A549 (cell line): Measurements from ENCODE around the gene GPRC5A. TPM values are rescaled to one million over a fixed set of nuclear protein-coding genes. Genes with fewer than 3 reads are reported as not detected.

Source experiments
- ATAC-seq, 2 experiments: fragments of 200-7000 bp in 1 of 2; fragments of >200 bp in 1 of 2; cut with Nextera tagmentation in 1 of 2; cut with Tn5 transposase in 1 of 2; 3 replicates each; pipeline versions ENCODE4 v1.8.0 to v1.9.1; 2018 to 2020; ENCODE audit warnings: mild to moderate bottlenecking in 1 of 2, moderate library complexity in 1 of 2
- CTCF ChIA-PET: fragments of 300-600 bp; sonication (Branson Sonifier 250); formaldehyde crosslinking; extraction: SDS; loops from one replicate; lab custom pipeline; 2021; ENCODE audit warnings: antibody characterized with exemption, inconsistent platforms; lab: Yijun Ruan, JAX
- POLR2A ChIA-PET: fragments of 350-600 bp; formaldehyde crosslinking; extraction: SDS; loops from one replicate; lab custom pipeline; 2021; ENCODE audit warnings: antibody characterized with exemption, inconsistent platforms; lab: Yijun Ruan, JAX
- DNase-seq, 2 experiments: peaks; one replicate each; pipeline versions ENCODE4 v3.0.0 to v3.0.0-alpha.2; 2011 to 2016; ENCODE audit warnings: low read depth in 1 of 2, low spot score in 1 of 2
- FAIRE-seq: peaks from 2 replicates; lab custom pipeline; 2011; peaks lifted over from hg19 to GRCh38; lab: Jason Lieb, UNC
- H3K27ac ChIP-seq, 2 experiments: fragments of >200 bp; sonication (Bioruptor Twin); formaldehyde crosslinking; 3 replicates each; pipeline ENCODE4 v1.5.1; 2016 to 2017
- H3K4me1 ChIP-seq: fragments of >200 bp; sonication (Bioruptor Twin); formaldehyde crosslinking; 3 replicates; pipeline ENCODE4 v1.6.1; 2016
- H3K4me2 ChIP-seq: fragments of >200 bp; sonication (Bioruptor Twin); formaldehyde crosslinking; 3 replicates; pipeline ENCODE4 v1.6.1; 2016
- H3K4me3 ChIP-seq: fragments of >200 bp; sonication (Bioruptor Twin); formaldehyde crosslinking; 3 replicates; pipeline ENCODE4 v1.5.1; 2016
- H3K9me3 ChIP-seq: fragments of >200 bp; sonication (Bioruptor Twin); formaldehyde crosslinking; 3 replicates; pipeline ENCODE4 v1.6.1; 2016
- BHLHE40 ChIP-seq: IDR thresholded peaks from 2 replicates; pipeline ENCODE4 v1.6.1; 2012; ENCODE audit warnings: low read depth, low read length, inconsistent platforms
- CEBPB ChIP-seq, 2 experiments: fragments of >200 bp in 1 of 2; sonication (Bioruptor Twin) in 1 of 2; formaldehyde crosslinking in 1 of 2; IDR thresholded peaks; 2 replicates each; pipeline ENCODE4 v1.6.1; 2012 to 2016
- EHF ChIP-seq: fragments of 250-450 bp; sonication (Bioruptor Pico); IDR thresholded peaks from 2 replicates; pipeline ENCODE4 v1.5.0; 2020; ENCODE audit warnings: mild to moderate bottlenecking
- EHMT2 ChIP-seq: fragments of 200-600 bp; sonication (generic); IDR thresholded peaks from 2 replicates; pipeline ENCODE4 v1.6.1; 2016; ENCODE audit warnings: antibody characterized with exemption, low read depth, mild to moderate bottlenecking, moderate library complexity
- FOSB ChIP-seq: fragments of 250-450 bp; sonication (Bioruptor Pico); IDR thresholded peaks from 2 replicates; pipeline ENCODE4 v1.5.0; 2020; ENCODE audit warnings: mild to moderate bottlenecking, moderate library complexity
- FOSL2 ChIP-seq, 2 experiments: fragments of 450-650 bp in 1 of 2; fragments of >200 bp in 1 of 2; sonication (Bioruptor Twin) in 1 of 2; formaldehyde crosslinking; IDR thresholded peaks; 2 replicates each; pipeline versions ENCODE4 v1.5.0 to v1.6.1; 2016 to 2020; ENCODE audit warnings: mild to moderate bottlenecking in 1 of 2, moderate library complexity in 1 of 2
- FOXS1 ChIP-seq: fragments of 250-450 bp; sonication (Bioruptor Pico); IDR thresholded peaks from 2 replicates; pipeline ENCODE4 v1.5.0; 2020; ENCODE audit warnings: mild to moderate bottlenecking, moderate library complexity
- GATA3 ChIP-seq: IDR thresholded peaks from 2 replicates; pipeline ENCODE4 v1.6.1; 2012; ENCODE audit warnings: borderline replicate concordance
- HEYL ChIP-seq: fragments of 250-450 bp; sonication (Bioruptor Pico); IDR thresholded peaks from 2 replicates; pipeline ENCODE4 v1.8.0; 2021; ENCODE audit warnings: mild to moderate bottlenecking, moderate library complexity
- HOXA7 ChIP-seq: fragments of 250-450 bp; sonication (Bioruptor Pico); IDR thresholded peaks from 2 replicates; pipeline ENCODE4 v1.5.0; 2020; ENCODE audit warnings: mild to moderate bottlenecking, moderate library complexity
- JUN ChIP-seq, 2 experiments: fragments of >200 bp; sonication (Bioruptor Twin); formaldehyde crosslinking; IDR thresholded peaks; 2 replicates in 1 of 2; 3 replicates in 1 of 2; pipeline ENCODE4 v1.6.1; 2016 to 2017
- MAFK ChIP-seq: fragments of 450-650 bp; IDR thresholded peaks from 2 replicates; pipeline ENCODE4 v1.6.1; 2014; ENCODE audit not compliant: partially characterized antibody
- NR3C1 ChIP-seq: fragments of >200 bp; sonication (Bioruptor Twin); formaldehyde crosslinking; IDR thresholded peaks from 3 replicates; pipeline ENCODE4 v1.6.1; 2017
- PHF8 ChIP-seq: fragments of 200-600 bp; sonication (generic); IDR thresholded peaks from 2 replicates; pipeline ENCODE4 v1.6.1; 2016; ENCODE audit warnings: low read depth, mild to moderate bottlenecking, antibody characterized with exemption, moderate library complexity, borderline replicate concordance
- POLR2A ChIP-seq: IDR thresholded peaks from 2 replicates; pipeline ENCODE4 v1.6.1; 2012; ENCODE audit warnings: mild to moderate bottlenecking, low read length
- POLR2AphosphoS2 ChIP-seq: conservative IDR thresholded peaks from 2 replicates; pipeline ENCODE4 v1.6.1; 2012; ENCODE audit warnings: low read length, improper control_type of control experiment, inconsistent platforms
- RCOR1 ChIP-seq: fragments of 150-350 bp; IDR thresholded peaks from 2 replicates; pipeline ENCODE4 v1.6.1; 2014; ENCODE audit warnings: antibody characterized with exemption, low read length, low read depth
- SREBF2 ChIP-seq: fragments of 450-650 bp; IDR thresholded peaks from 2 replicates; pipeline ENCODE4 v1.6.1; 2014; ENCODE audit warnings: mild to moderate bottlenecking, moderate library complexity
- TFCP2L1 ChIP-seq: fragments of 250-450 bp; sonication (Bioruptor Pico); IDR thresholded peaks from 2 replicates; pipeline ENCODE4 v1.5.0; 2021; ENCODE audit warnings: mild to moderate bottlenecking
- TP53 ChIP-seq: fragments of 250-450 bp; sonication (Bioruptor Pico); IDR thresholded peaks from 2 replicates; pipeline ENCODE4 v1.5.0; 2021; ENCODE audit warnings: mild to moderate bottlenecking, moderate library complexity
- ZC3H11A ChIP-seq: fragments of 450-650 bp; IDR thresholded peaks from 2 replicates; pipeline ENCODE4 v1.6.1; 2014; ENCODE audit warnings: antibody characterized with exemption, mild to moderate bottlenecking
- ZSCAN20 ChIP-seq: fragments of 250-450 bp; sonication (Bioruptor Pico); IDR thresholded peaks from 2 replicates; pipeline ENCODE4 v1.8.0; 2022; ENCODE audit warnings: mild to moderate bottlenecking, moderate library complexity
- WGBS: methylation state at CpG from one replicate; pipeline ENCODE4 v1.1.6; 2017; ENCODE audit errors: missing lambda C conversion rate; 5-methylcytosine and 5-hydroxymethylcytosine counted together
- polyA plus RNA-seq, 4 experiments: library from polyadenylated mRNA; depleted of rRNA in 3 of 4; stranded (reverse); fragments of >200 nt; fragmentation: RNase III in 1 of 4; extraction: RNeasy Plus Mini Kit Qiagen cat#74134 plus additional on column Dnase treatment in 1 of 4; gene quantifications; 2 replicates in 3 of 4; 3 replicates in 1 of 4; pipeline ENCODE4 v1.2.3, GENCODE V29; 2011 to 2017
- TF ChIP-seq, protein P1 (sequence below): fragments of 450-650 bp; IDR thresholded peaks from 2 replicates; pipeline ENCODE4 v1.6.1; 2014; ENCODE audit warnings: antibody characterized with exemption
- TF ChIP-seq, protein P2 (sequence below): IDR thresholded peaks from 2 replicates; pipeline ENCODE4 v1.6.1; 2012
- TF ChIP-seq, protein P3 (sequence below): fragments of 200-600 bp; sonication (generic); IDR thresholded peaks from 2 replicates; pipeline ENCODE4 v1.6.1; 2016; ENCODE audit warnings: antibody characterized with exemption, mild to moderate bottlenecking, moderate library complexity
- TF ChIP-seq, protein P4 (sequence below): fragments of 150-350 bp; IDR thresholded peaks from 2 replicates; pipeline ENCODE4 v1.6.1; 2014; ENCODE audit warnings: low read depth, mild to moderate bottlenecking, low read length

Gene GPRC5A
- polyA plus RNA-seq, 2 of the 4 experiments (the other 2 are of a cell fraction): 173 to 296 TPM

DNA sequence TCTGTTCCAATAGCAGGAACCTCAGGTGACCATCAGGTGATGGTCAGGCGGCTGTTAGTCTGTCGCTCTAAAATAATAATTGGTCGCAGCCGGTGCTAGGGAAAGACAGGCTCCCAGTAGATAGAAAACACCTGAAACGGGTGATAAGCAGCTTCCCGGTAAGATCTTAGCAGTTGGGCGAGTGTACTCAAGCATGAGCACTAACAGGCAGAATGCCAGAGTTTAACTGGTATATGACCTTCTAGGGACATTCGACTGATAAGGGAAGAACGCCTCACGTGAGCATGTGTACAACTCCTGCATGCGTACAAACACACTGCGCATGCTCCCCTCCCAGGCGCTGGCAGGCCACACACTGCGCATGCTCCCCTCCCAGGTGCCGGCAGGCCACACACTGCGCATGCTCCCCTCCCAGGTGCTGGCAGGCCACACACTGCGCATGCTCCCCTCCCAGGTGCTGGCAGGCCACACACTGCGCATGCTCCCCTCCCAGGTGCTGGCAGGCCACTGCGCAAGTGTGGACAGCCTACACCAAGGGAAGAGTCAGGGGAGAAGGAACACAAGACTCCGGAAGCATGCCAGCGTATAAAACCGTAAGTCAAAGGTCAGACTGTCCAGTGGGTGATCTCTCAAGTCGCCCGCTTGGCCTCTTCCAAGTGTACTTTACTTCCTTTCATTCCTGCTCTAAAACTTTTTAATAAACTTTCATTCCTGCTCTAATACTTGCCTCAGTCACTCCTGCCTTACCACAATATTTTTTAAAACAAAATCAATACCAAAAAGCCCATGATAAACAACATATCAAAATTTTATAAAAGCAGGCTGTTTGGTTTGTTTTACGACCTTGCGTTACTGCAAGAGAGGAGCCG is 36.1 kb downstream of the GPRC5A start:
- CTCF ChIA-PET: interaction anchor here (0.6 to 3.8 kb wide), 8 partner anchors 12 to 139 kb away, joined by 3 to 20 read pairs (median 3); no protein-coding TSS in a partner anchor
- no peak for TF ChIP-seq HEYL (CRISPR knock-in tag)
- TF ChIP-seq TFCP2L1 (CRISPR knock-in tag): 0 out of 2 replicates have a peak, but pooled peaks have one; percentile 42
- TF ChIP-seq POLR2AphosphoS2: peak; percentile 98; the same call in 1 of the 2 replicates
- TF ChIP-seq RCOR1: no peak
- peak; percentile 78; the same call in 1 of the 2 replicates for TF ChIP-seq PHF8
- TF ChIP-seq BHLHE40: peak; percentile 95
- peak; percentile 28 to 59; a peak in 2 of 5 replicates for TF ChIP-seq JUN (IDR thresholded peaks at IDR 0.05)
- TF ChIP-seq, protein P1, sequence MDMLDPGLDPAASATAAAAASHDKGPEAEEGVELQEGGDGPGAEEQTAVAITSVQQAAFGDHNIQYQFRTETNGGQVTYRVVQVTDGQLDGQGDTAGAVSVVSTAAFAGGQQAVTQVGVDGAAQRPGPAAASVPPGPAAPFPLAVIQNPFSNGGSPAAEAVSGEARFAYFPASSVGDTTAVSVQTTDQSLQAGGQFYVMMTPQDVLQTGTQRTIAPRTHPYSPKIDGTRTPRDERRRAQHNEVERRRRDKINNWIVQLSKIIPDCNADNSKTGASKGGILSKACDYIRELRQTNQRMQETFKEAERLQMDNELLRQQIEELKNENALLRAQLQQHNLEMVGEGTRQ: peak; percentile 79
- no peak for TF ChIP-seq EHF (CRISPR knock-in tag)
- TF ChIP-seq, protein P2, sequence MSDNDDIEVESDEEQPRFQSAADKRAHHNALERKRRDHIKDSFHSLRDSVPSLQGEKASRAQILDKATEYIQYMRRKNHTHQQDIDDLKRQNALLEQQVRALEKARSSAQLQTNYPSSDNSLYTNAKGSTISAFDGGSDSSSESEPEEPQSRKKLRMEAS: peak; percentile 82
- TF ChIP-seq FOSB (CRISPR knock-in tag): peak; percentile 56
- peak; percentile 72 for TF ChIP-seq POLR2A
- TF ChIP-seq HOXA7: peak; percentile 72; the same call in 1 of the 2 replicates
- Histone ChIP-seq H3K27ac (peak overlapping the region; percentile 86 to 94), H3K4me3 (peak overlapping the region; percentile 74), H3K4me1 (peaks cover 25% of the 10 kb centered on the region), H3K9me3 (no peaks in the 10 kb centered on the region), H3K4me2 (peak overlapping the region; percentile 98)
- peak; percentile 97 for FAIRE-seq
- peak; percentile 75 to 81 for ATAC-seq
- WGBS: 6% methylated on average over 22 of the region's 27 CpGs
- peak; percentile 93 to 96 for DNase-seq
- POLR2A ChIA-PET: interaction anchor here (0.6 kb wide), 1 partner anchor 66 kb away, joined by 5 read pairs; no protein-coding TSS in a partner anchor

DNA sequence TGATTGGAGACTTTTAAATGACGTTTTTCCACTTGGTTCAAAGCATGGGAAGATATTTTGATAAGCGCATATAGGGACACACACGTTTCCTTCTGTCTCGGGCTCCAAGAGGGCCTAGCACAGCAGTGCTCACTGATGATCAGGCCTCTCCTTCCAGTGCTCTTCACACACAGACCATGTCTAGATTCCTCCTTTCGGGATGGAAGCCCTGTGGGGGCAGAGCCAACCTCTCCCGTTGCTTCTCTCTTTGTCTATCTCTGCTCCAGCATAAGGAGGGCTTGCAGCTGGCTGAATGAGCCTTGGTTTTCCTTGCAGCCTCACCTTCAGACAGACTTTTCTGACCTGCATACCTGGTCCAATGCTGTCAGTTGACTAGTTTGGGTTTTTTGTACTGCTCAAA is 38.3 kb downstream of the GPRC5A start:
- DNase-seq: no peak
- Histone ChIP-seq H3K9me3 (no peaks in the 10 kb centered on the region), H3K4me2 (no peak overlapping the region), H3K4me1 (peaks cover 20% of the 10 kb centered on the region), H3K27ac (no peak overlapping the region), H3K4me3 (no peak overlapping the region)
- ChIA-PET POLR2A (no interaction called here), CTCF (interaction anchor here (1.3 to 1.4 kb wide), 2 partner anchors 14 to 283 kb away, joined by 4 to 6 read pairs; no protein-coding TSS in a partner anchor)
- 89% methylated on average over 6 of the region's 6 CpGs for WGBS
- no peak for ATAC-seq
- TF ChIP-seq GATA3: no peak
- TF ChIP-seq POLR2AphosphoS2: peak; percentile 80; the same call in 1 of the 2 replicates
- TF ChIP-seq NR3C1: no peak
- FAIRE-seq: no peak

DNA sequence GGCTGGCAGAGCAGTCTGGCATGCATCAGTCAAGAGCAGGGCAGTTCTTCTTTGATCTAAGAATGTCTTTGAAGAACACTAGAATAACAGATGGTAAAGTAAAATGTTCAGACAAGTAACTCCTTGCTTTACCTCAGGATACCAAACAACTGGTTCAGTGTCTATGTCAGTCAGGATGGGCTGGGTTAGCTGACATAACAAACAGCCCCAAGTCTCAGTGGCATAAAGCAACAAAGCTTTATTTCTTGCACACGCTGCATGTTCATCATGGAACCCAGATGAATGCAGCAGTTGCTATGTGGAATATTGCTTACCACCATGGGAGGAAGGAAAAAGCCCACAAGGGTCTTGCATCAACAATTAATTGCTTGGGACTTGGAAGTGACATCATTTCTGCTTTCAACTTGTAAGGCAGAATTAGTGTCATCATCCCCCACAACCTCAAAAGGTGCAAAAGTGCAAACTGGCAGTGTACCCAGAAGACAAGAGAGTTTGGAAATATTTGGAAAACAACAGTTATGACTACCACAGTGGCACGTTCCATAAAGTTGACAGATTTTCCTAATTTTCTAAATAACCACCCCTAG is 39.4 kb downstream of the GPRC5A start:
- FAIRE-seq (no peak), ATAC-seq (no peak), DNase-seq (no peak)
- POLR2A ChIA-PET: no interaction called here
- CTCF ChIA-PET: interaction anchor here (1.1 to 1.4 kb wide), 3 partner anchors 15 to 282 kb away, joined by 3 to 6 read pairs (median 4); no protein-coding TSS in a partner anchor
- 90% methylated on average over 2 of the region's 2 CpGs for WGBS
- Histone ChIP-seq H3K4me2 (no peak overlapping the region), H3K9me3 (no peaks in the 10 kb centered on the region), H3K27ac (no peak overlapping the region), H3K4me3 (no peak overlapping the region), H3K4me1 (peaks cover 15% of the 10 kb centered on the region)
- TF ChIP-seq TP53 (no peak), POLR2A (no peak), ZSCAN20 (CRISPR knock-in tag) (no peak), POLR2AphosphoS2 (no peak; the same call in 1 of the 2 replicates), SREBF2 (no peak), EHMT2 (no peak), ZC3H11A (no peak), FOSL2 (IDR thresholded peaks at IDR 0.05) (no peak), FOSL2 (CRISPR knock-in tag; IDR thresholded peaks at IDR 0.05) (no peak), FOXS1 (no peak), CEBPB (IDR thresholded peaks at IDR 0.05) (no peak), MAFK (no peak)
- TF ChIP-seq, protein P3, sequence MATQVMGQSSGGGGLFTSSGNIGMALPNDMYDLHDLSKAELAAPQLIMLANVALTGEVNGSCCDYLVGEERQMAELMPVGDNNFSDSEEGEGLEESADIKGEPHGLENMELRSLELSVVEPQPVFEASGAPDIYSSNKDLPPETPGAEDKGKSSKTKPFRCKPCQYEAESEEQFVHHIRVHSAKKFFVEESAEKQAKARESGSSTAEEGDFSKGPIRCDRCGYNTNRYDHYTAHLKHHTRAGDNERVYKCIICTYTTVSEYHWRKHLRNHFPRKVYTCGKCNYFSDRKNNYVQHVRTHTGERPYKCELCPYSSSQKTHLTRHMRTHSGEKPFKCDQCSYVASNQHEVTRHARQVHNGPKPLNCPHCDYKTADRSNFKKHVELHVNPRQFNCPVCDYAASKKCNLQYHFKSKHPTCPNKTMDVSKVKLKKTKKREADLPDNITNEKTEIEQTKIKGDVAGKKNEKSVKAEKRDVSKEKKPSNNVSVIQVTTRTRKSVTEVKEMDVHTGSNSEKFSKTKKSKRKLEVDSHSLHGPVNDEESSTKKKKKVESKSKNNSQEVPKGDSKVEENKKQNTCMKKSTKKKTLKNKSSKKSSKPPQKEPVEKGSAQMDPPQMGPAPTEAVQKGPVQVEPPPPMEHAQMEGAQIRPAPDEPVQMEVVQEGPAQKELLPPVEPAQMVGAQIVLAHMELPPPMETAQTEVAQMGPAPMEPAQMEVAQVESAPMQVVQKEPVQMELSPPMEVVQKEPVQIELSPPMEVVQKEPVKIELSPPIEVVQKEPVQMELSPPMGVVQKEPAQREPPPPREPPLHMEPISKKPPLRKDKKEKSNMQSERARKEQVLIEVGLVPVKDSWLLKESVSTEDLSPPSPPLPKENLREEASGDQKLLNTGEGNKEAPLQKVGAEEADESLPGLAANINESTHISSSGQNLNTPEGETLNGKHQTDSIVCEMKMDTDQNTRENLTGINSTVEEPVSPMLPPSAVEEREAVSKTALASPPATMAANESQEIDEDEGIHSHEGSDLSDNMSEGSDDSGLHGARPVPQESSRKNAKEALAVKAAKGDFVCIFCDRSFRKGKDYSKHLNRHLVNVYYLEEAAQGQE: no peak
- TF ChIP-seq, protein P4, sequence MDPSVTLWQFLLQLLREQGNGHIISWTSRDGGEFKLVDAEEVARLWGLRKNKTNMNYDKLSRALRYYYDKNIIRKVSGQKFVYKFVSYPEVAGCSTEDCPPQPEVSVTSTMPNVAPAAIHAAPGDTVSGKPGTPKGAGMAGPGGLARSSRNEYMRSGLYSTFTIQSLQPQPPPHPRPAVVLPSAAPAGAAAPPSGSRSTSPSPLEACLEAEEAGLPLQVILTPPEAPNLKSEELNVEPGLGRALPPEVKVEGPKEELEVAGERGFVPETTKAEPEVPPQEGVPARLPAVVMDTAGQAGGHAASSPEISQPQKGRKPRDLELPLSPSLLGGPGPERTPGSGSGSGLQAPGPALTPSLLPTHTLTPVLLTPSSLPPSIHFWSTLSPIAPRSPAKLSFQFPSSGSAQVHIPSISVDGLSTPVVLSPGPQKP: no peak
